ENCODE data around the gene MYL2.
"Not testable (repeated sequence)": the region's sequence is repeated elsewhere in the genome, so short reads cannot be mapped to it uniquely, and the experiment has no call there.

MYL2 gene

DNA sequence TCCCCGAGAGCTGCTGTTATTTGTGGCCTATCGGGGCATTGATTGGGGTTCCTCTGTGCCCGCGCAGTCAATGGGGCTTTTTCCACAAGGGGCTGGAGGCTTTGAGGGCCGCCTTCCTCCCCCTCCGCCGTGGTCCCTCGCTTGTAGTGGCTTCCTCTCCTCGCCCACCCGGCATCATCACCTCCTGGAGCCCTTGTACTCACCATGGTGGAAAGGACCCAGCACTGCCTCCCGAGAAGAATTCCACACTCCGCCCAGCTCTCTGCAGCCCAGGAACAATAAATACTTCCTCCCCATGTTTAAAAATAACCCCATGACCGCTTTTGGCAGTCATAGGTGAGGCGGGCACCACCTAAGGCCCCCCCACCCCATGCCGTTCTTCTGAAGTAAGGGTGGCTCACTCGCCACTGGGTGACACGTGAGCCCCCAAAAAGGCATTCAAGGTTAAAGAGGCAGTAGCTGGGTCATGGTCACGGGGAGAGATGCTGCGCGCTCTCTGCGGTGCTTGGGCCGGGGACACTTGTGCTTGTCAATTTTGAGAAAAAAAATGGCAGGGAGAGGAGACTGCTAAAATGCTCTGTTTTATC, at the start of gene MYL2:
Gene MYL2, minus strand, starts transcription at position 256 of the 587 bp plus-strand sequence. Its CDS starts 50 bp downstream, at position 206.
- no peak for DNase-seq

GRCh38 chr12:110966081-110966760, 45.8 kb upstream of the MYL2 start:
- DNase-seq: no peak

- DNase-seq: no peak
Measured at GRCh38 chr12:110965574-110965973, 45.2 kb upstream of the MYL2 start.

GRCh38 chr12:110960795-110961194, 40.4 kb upstream of the MYL2 start:
- no peak for DNase-seq

DNA sequence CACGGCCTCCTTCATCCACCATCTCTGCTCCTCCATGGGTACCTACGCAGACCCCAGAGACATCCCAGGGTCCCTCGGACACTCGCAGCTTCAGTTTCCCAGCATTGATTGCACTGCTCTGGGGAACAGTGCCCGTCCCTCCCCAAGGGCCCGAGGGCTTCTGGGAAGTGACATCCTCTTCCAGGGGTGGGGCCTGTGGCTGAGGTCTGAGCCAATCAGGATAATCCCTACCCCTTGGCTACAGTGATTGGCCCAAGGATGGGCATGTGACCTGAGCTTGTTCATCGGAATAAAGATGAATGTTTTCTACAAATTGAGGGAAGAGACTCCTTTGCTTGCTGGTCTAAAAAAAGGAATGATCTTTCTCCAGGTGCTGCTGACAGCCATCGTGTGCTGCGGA, 37.3 kb upstream of the MYL2 start:
- no peak for DNase-seq

- DNase-seq: no peak
Measured at GRCh38 chr12:110957159-110957558, 36.8 kb upstream of the MYL2 start.

DNA sequence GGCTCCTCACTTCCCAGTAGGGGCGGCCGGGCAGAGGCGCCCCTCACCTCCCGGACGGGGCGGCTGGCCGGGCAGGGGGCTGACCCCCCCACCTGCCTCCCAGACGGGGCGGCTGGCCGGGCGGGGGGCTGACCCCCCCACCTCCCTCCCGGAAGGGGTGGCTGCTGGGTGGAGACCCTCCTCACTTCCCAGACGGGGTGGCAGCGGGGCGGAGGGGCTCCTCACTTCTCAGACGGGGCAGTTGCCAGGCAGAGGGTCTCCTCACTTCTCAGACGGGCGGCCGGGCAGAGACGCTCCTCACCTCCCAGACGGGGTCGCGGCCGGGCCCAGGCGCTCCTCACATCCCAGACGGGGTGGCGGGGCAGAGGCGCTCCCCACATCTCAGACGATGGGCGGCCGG, 30.5 kb upstream of the MYL2 start:
- not testable (repeated sequence) for DNase-seq

DNA sequence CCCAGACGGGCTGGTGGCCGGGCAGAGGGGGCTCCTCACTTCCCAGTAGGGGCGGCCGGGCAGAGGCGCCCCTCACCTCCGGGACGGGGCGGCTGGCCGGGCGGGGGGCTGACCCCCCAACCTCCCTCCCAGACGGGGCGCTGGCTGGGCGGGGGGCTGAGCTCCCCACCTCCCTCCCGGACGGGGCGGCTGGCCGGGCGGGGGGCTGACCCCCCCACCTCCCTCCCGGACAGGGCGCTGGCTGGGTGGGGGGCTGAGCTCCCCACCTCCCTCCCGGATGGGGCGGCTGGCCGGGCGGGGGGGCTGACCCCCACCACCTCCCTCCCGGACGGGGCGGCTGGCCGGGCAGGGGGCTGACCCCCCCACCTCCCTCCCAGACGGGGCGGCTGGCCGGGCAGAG, 30.1 kb upstream of the MYL2 start:
- not testable (repeated sequence) for DNase-seq

DNA sequence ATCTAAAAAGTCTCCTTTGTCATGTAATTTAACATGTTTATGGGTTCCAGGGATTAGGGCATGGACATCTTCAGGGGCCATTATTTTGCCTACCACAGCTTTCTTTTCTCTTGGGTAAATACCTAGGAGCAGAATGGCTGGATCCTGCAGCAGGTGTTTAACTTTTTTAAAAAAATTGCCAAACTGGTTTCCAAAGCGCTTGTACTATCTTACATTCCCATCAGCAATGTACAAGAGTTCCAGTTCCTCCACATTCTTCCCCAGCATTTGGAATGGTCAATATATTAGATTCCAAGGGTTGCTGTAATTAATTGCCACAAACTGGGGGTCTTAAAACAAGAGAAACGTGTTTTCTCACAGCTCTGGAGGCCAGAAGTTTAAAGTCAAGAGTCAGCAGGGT, 27.7 kb upstream of the MYL2 start:
- no peak for DNase-seq

- DNase-seq: no peak
Measured at GRCh38 chr12:110943373-110943772, 23.0 kb upstream of the MYL2 start.

GRCh38 chr12:110941391-110941790, 21.0 kb upstream of the MYL2 start:
- no peak for DNase-seq

DNA sequence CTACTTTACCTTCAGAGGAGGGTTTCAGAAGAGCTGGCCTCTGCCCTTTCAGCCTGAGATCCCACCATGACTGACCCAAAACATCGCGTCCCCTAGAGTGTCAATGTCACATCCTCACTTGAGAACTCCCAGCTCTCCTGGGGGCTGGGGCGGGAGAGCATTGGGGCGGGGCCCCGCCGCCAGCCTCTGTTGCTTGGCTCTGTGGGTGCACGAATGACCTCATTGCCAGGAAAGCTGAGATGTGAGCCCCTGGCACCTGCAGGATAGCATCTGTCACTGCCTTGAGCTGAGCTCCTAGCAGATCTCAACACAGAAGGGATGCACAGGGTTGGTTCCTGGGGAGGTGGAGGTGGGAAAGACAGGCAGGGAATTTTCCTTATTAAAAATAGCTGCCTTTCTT, 20.6 kb upstream of the MYL2 start:
- DNase-seq: no peak

- no peak for DNase-seq
Measured at GRCh38 chr12:110940296-110940695, 19.9 kb upstream of the MYL2 start.

DNA sequence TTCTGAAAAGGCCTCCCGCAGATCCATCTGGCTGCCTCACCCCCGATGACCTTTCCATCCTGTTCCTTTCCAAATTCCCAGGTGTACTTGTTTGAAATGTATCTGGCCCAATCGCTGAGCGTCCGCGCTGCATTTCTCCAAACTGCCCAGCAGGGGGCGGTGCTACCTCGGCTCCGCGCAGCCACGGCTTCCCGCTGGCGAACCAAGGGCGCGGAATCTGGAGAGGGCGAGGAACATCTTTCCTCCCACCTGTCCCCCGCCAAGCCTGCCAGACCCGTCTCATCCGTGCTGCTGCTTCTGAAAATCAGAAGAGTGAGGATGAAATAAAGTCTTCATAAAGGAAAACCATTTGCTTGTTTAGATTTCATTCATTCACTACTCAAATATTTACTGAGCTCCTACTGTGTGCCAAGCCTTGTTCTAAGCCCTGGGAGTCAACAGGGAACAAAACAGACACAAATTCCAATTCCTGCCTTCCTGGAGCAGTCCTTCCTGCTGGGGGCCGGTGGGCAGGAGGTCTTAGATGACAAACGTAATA, 16.8 kb upstream of the MYL2 start:
- no peak for DNase-seq

DNA sequence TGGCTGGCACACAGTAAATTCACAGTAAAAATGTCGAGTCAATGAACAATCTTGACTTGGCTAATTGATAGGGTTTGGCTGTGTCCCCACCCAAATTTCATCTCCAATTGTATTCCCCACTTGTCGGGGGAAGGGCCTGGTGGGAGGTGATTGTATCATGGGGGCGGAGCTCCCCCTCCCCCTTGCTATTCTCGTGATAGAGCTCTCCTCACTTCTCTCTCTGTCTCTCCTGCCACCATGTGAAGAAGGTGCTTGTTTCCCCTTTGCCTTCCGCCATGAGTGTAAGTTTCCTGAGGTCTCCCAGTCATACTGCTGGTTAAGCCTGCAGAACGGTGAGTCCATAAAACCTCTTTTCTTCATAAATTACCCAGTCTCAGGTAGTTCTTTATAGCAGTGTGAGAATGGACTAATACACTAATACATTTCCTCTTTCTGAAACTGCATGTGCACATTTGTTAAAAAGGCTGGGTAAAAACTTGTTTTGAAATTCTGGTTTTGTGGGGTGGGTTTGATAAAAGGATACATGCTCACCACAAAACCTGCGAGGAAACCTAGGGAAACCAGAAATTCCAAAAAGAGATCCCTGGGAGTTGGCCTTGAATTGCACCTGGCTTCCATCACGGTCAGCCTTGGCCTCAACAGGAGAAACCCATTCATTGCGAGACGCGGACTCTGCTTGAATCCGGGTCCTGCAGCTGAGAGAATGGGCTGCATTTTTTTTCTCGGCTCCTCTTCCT, 16.2 kb upstream of the MYL2 start:
- no peak for DNase-seq

GRCh38 chr12:110935588-110935987, 15.2 kb upstream of the MYL2 start:
- no peak for DNase-seq

DNA sequence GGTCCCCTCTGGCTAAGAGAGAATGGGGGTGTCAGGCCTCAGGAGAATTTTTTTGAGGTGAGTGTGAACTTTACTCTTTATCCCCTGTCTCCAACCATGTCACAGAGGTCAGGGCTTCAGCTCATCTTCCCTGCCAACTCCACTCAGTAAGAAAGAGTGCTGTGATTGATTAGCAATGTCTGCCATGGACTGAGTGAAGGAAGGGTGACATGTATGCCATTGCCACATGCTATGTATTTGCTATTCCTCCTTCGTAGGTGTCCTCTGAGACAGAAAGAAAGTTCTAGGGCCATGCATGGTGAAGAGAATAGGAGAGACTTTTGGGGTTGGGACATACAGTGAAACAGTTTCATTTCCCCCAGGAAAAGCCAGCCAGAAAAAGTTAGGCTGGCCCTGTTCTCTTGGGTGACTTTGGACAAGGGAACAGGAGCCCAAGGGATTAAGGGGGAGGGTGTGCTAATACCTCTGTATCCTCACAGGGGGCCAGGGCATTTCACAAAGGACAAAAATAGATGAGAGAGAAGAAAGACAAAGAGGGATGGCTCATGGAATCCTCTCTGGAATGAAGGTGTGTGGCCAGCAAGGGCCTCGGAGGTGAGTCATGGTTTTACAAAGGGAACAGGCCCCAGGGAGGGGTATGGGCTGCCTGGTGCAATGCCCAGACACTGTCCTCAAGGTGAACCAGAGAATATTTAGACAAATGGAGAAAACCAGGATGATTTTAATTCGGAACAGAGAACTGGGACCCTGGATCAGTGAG, 13.9 kb upstream of the MYL2 start:
- DNase-seq: no peak

- no peak for DNase-seq
Measured at GRCh38 chr12:110933326-110933974, 13.1 kb upstream of the MYL2 start.

DNA sequence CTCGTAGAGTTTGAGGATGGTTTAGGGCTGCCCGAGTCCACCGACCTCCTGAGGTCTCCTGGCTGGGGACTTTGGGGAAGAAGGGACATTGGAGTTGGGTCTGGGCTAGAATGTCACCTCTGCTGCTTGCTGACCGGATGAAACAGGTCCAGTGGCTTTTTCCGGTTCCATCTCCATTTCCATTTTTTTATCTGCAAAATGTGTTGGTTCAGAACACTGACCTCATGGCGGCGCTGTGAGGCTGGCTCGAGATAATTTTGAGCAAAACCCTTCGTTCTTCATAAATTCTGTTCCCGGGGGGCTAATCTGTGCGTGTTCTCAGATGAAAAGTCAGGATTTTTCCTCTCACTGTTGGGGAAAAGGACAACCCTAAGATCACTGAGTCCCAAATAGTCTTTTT, 11.7 kb upstream of the MYL2 start:
- no peak for DNase-seq

- DNase-seq: no peak
Measured at GRCh38 chr12:110931315-110931728, 10.9 kb upstream of the MYL2 start.

GRCh38 chr12:110930348-110931314, 10.3 kb upstream of the MYL2 start:
- no peak for DNase-seq
